Measurements from ENCODE around the gene METTL26. TPM values are rescaled to one million over a fixed set of nuclear protein-coding genes. Genes with fewer than 3 reads are reported as not detected.
"Not testable (repeated sequence)": the region's sequence is repeated elsewhere in the genome, so short reads cannot be mapped to it uniquely, and the experiment has no call there.

The METTL26 gene
- total RNA-seq, 6 experiments from 2014 or later, result 91.6 to 115 (median 105) TPM

DNA sequence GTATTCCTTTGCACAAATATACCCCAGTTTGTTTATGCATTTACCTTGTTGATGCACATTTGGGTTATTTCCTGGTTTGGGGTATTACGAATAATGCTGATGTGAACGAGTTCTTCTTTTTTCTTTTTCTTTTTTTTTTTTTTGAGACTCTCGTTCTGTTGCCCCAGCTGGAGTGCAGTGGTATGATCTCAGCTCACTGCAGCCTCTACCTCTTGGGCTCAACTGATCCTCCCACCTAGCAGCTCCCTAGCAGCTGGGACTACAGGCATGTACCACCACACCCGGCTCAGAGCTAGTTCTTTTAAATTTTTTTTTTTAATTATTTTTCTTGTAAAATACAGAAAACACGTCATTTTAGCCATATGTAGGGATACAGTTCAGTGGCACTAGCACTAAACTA lies 32.2 kb downstream of the METTL26 start:
- Mint-ChIP-seq H3K27ac (no peak overlapping the region), H3K4me3 (no peak overlapping the region), H3K4me1 (ENCODE audit: low read depth) (no peaks in the 10 kb centered on the region), H3K9me3 (peaks cover 16% of the 10 kb centered on the region), H3K27me3 (ENCODE audit: insufficient read depth) (peaks cover 3% of the 10 kb centered on the region), H3K36me3 (ENCODE audit: low read depth) (peaks cover 7% of the 10 kb centered on the region)
- TF ChIP-seq, protein P1, sequence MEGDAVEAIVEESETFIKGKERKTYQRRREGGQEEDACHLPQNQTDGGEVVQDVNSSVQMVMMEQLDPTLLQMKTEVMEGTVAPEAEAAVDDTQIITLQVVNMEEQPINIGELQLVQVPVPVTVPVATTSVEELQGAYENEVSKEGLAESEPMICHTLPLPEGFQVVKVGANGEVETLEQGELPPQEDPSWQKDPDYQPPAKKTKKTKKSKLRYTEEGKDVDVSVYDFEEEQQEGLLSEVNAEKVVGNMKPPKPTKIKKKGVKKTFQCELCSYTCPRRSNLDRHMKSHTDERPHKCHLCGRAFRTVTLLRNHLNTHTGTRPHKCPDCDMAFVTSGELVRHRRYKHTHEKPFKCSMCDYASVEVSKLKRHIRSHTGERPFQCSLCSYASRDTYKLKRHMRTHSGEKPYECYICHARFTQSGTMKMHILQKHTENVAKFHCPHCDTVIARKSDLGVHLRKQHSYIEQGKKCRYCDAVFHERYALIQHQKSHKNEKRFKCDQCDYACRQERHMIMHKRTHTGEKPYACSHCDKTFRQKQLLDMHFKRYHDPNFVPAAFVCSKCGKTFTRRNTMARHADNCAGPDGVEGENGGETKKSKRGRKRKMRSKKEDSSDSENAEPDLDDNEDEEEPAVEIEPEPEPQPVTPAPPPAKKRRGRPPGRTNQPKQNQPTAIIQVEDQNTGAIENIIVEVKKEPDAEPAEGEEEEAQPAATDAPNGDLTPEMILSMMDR (IDR thresholded peaks at IDR 0.05), result no peak
- DNase-seq, result no peak

DNA sequence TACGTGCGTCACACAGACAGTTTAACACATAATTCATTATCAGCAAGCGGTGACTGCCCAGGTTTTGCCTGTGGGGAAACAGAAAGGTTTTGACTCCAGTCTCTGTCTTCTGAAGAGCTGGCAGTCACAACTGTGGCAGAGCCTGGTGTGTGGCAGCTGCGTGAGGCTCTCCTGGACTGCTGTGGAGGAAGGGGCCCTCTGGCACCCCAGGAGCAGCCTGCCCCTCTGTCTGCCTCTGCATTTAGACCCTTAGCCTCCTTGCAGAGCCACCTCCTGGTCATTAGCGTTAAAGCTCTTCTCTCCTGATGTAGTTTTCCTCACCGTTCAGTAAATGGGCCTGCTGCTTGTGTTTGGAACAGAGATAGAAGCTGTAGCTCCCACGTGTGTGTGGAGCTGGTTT lies 35.3 kb downstream of the METTL26 start:
- DNase-seq, result no peak
- Mint-ChIP-seq H3K27me3 (ENCODE audit: insufficient read depth) (no peaks in the 10 kb centered on the region; the same call in 1 of the 2 replicates), H3K36me3 (ENCODE audit: low read depth) (peaks cover 16% of the 10 kb centered on the region), H3K4me3 (no peak overlapping the region), H3K27ac (no peak overlapping the region), H3K9me3 (peaks cover 16% of the 10 kb centered on the region), H3K4me1 (ENCODE audit: low read depth) (no peaks in the 10 kb centered on the region)
- TF ChIP-seq, protein P1 (IDR thresholded peaks at IDR 0.05), result peak; percentile 34; the same call in 1 of the 2 replicates

DNA sequence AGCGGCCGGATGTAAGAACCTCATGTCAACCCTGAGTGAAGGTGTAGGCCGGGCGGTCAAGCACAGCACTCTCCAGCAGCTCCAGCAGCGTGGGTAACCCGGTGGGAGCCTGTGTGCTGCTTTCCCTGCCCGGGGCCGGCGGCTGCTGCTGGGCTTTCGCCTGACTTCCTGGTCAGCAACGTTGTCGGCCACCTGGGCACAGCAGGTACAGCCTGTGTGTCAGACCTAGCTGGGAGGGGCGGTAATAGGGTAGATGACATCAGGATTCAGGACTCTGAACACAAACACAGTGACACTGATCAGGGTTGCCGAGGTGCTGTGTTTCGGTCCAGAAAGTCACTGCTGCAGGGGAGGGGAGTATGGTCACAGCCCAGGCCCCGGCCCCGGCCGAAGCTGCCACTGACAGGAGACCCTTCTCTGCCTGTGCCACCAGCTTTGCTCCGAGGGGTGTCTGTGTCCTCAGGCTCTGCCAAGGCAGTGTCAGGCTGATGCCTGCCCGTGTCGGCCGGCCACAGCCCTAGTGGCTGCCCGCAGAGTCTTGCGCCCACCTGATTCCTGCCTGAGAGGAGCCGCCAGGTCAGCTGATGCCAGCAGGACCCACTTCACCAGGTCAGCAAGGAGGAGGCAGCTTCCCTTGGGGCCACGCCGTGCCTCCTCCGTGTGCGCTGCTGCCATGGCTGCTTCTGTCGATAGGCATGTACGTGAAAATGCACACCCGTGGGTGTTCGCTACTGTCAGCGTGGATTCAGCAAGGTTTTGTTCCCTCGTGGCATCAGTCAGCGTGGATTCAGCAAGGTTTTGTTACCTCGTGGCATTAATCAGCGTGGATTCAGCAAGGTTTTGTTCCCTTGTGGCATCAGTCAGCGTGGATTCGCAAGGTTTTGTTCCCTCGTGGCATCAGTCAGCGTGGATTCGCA lies 37.0 kb downstream of the METTL26 start:
- DNase-seq, result no peak
- H3K27me3 Mint-ChIP-seq (ENCODE audit: insufficient read depth), result no peaks in the 10 kb centered on the region; the same call in 1 of the 2 replicates
- TF ChIP-seq, protein P1 (IDR thresholded peaks at IDR 0.05), result no peak
- H3K9me3 Mint-ChIP-seq, result no peaks in the 10 kb centered on the region
- peaks cover 9% of the 10 kb centered on the region for H3K36me3 Mint-ChIP-seq (ENCODE audit: low read depth)
- H3K4me3 Mint-ChIP-seq, result no peak overlapping the region
- no peak overlapping the region for H3K27ac Mint-ChIP-seq
- H3K4me1 Mint-ChIP-seq (ENCODE audit: low read depth), result no peaks in the 10 kb centered on the region

DNA sequence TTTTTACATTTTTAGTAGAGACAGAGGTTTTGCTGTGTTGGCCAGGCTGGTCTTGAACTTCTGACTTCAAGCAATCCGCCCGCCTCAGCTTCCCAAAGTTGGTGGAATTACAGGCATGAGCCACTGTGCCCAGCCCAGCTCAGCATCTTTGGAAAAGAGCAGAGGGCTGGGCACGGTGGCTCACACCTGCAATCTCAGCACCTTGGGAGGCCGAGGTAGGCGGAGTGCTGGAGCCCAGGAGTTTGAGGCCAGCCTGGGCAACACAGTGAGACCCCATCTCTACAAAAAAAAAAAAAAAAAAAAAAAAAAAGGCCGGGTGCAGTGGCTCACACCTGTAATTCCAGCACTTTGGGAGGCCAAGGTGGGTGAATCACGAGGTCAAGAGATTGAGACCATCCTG lies 38.5 kb downstream of the METTL26 start:
- not testable (repeated sequence) for H3K4me3 Mint-ChIP-seq; H3K27me3 Mint-ChIP-seq (ENCODE audit: insufficient read depth); H3K9me3 Mint-ChIP-seq; H3K27ac Mint-ChIP-seq; DNase-seq; H3K36me3 Mint-ChIP-seq (ENCODE audit: low read depth); H3K4me1 Mint-ChIP-seq (ENCODE audit: low read depth)

DNA sequence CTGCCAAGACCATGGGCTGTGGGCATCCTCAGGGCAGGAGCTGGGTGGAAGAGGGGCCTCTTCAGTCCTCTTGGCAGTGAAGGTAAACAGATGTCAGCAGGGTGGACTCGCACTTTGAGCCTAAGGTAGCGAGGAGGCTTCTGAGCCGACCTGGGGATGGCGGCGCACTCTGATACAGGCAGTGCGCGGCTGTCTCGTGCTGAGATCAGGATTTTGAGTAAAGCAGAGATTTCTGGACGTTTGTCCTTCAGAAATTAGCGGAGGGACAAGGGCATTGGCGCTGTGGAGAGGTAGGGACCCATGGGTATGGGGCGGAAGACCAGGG lies 39.4 kb downstream of the METTL26 start:
- Mint-ChIP-seq H3K9me3 (no peaks in the 10 kb centered on the region), H3K4me1 (ENCODE audit: low read depth) (peaks cover 6% of the 10 kb centered on the region; the same call in 1 of the 2 replicates), H3K27me3 (ENCODE audit: insufficient read depth) (no peaks in the 10 kb centered on the region; the same call in 1 of the 2 replicates), H3K36me3 (ENCODE audit: low read depth) (peaks cover 9% of the 10 kb centered on the region), H3K4me3 (no peak overlapping the region), H3K27ac (no peak overlapping the region)
- TF ChIP-seq, protein P1 (IDR thresholded peaks at IDR 0.05), result no peak
- DNase-seq, result no peak
